Cardiac muscle cell (in vitro differentiated cells and primary cell): ENCODE measurements around the gene TIMM22. TPM values are rescaled to one million over a fixed set of nuclear protein-coding genes. Genes with fewer than 3 reads are reported as not detected.

Experiments
- DNase-seq, 2 donors: peaks; one replicate each; pipeline versions ENCODE4 v3.0.0 to v3.0.0-alpha.2; 2010 to 2017; ENCODE audit warnings: low read depth in 1 of 2, low spot score in 1 of 2
- H3K27ac ChIP-seq: fragments of 200-600 bp; sonication (generic); 2 replicates; pipeline ENCODE4 v1.5.1; 2016
- H3K27me3 ChIP-seq: fragments of 200-600 bp; sonication (generic); 2 replicates; pipeline ENCODE4 v1.6.0; 2016; ENCODE audit warnings: control low read depth
- H3K36me3 ChIP-seq: fragments of 200-600 bp; sonication (generic); 2 replicates; pipeline ENCODE4 v1.5.1; 2016; ENCODE audit warnings: control low read depth
- H3K4me1 ChIP-seq: fragments of 200-600 bp; sonication (generic); 2 replicates; pipeline ENCODE4 v1.8.1; 2017; ENCODE audit warnings: low read depth, mild to moderate bottlenecking, mixed run types
- H3K4me3 ChIP-seq: fragments of 200-600 bp; sonication (generic); 2 replicates; pipeline ENCODE4 v1.5.1; 2016; ENCODE audit warnings: mild to moderate bottlenecking
- H3K9me3 ChIP-seq: fragments of 200-600 bp; sonication (generic); 2 replicates; pipeline ENCODE4 v1.5.1; 2017; ENCODE audit warnings: low read depth, mild to moderate bottlenecking, control low read depth
- CTCF ChIP-seq: IDR thresholded peaks from 2 replicates; pipeline ENCODE4 v1.5.1; 2012; ENCODE audit warnings: low read depth, mild to moderate bottlenecking, low read length
- polyA plus RNA-seq: library from polyadenylated mRNA; unstranded; fragments of >200 nt; fragmentation: Nextera tagmentation; extraction: Ambion mirVana; gene quantifications from 2 replicates; pipeline ENCODE4 v1.2.1, GENCODE V29; 2016
- total RNA-seq: library from RNA; depleted of rRNA; stranded (reverse); fragments of >200 nt; gene quantifications from 2 replicates; pipeline ENCODE4 v1.2.3, GENCODE V29; 2016

The TIMM22 gene
- total and polyA plus RNA-seq, 2 experiments from 2014 or later: 28.4 to 33.1 TPM

GRCh38 chr17:1032391-1032790, 35.5 kb downstream of the TIMM22 start:
- H3K27me3 ChIP-seq: peaks cover 13% of the 10 kb centered on the region
- H3K4me1 ChIP-seq: peaks cover 12% of the 10 kb centered on the region
- DNase-seq: no peak
- no peaks in the 10 kb centered on the region for H3K9me3 ChIP-seq
- no peak overlapping the region for H3K27ac ChIP-seq
- TF ChIP-seq CTCF: no peak
- no peak overlapping the region for H3K4me3 ChIP-seq
- H3K36me3 ChIP-seq: no peaks in the 10 kb centered on the region

DNA sequence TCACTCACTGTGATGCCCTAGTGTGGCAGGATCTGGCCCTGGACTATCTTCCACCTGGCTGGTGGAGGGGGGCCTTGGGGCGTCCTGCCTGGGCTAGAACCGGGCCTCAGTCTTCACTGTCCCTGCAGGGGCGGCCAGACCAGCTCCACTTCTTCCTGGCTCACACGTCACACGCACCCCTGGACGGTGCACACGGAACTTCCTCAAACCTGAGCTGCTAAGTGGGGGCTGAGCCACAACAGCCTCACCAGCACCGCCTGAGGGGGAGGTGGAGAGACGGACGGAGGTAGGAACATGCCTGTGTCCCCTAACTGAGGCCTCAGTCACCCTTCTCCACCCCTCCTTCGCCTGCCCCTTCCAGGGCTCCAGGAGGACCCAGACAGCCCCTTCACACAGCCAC, 36.6 kb downstream of the TIMM22 start:
- H3K27ac ChIP-seq: no peak overlapping the region
- TF ChIP-seq CTCF: no peak
- DNase-seq: no peak
- H3K36me3 ChIP-seq: no peaks in the 10 kb centered on the region
- peaks cover 13% of the 10 kb centered on the region for H3K27me3 ChIP-seq
- H3K9me3 ChIP-seq: no peaks in the 10 kb centered on the region
- no peak overlapping the region for H3K4me3 ChIP-seq
- H3K4me1 ChIP-seq: peaks cover 12% of the 10 kb centered on the region

DNA sequence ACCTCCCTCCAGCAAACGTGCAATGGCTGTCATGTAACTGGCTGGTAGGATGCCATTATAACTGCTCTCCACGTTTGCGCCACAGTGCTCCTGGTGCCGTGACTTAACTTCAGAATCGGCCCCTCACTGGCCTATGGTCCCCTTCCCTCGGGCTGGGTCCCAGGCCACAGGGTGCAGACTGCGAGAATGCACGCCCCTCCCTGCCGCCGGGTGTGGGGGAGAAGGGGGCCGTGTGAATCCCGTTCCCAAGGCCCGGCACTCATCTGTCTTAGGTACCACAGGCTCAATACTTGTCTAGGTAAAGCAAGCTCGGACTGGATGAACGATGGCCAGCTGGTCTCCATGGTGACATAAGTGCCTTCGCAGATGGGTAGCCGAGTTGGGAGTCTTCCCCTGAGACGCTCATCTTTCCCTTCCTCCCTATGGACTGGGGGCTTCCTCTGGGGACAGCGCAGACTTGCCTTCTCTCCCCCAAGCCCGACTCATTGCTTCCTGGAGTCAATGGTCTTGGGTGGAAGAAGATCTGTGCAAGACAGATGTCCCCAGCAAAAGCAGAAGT, 37.8 kb downstream of the TIMM22 start:
- no peak overlapping the region for H3K27ac ChIP-seq
- no peaks in the 10 kb centered on the region for H3K36me3 ChIP-seq
- TF ChIP-seq CTCF: no peak
- peaks cover 13% of the 10 kb centered on the region for H3K27me3 ChIP-seq
- no peak for DNase-seq
- no peak overlapping the region for H3K4me3 ChIP-seq
- no peaks in the 10 kb centered on the region for H3K9me3 ChIP-seq
- peaks cover 12% of the 10 kb centered on the region for H3K4me1 ChIP-seq

DNA sequence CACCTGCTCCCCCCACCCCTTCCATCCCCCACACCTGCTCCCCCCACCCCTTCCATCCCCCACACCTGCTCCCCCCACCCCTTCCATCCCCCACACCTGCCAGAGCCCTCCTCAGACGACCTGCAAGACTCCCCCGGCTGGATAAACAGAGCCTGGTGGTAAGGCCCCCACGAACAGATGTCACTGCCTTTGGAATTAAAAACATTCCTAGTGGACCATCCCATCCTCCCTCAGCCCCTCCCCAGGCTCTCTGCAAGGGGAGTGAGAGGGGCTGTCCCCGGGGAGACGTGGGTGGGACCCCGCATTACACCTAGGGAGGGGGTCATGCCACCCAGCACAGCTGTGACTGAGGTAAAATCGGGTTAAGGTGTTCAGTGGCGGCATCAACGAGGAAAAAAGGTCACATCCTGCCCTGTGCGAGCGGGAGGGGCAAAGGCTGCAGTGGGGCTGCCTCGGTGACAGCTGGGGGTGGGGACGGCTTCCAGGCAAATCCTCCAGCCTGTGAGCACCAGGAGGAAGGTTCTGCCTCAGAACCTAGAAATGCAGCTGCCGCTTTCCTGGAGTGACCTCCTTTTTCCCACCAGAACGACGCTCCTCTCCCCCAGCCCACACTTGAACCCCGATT, 38.7 kb downstream of the TIMM22 start:
- Histone ChIP-seq H3K27ac (peak overlapping the region; percentile 6), H3K4me1 (peaks cover 12% of the 10 kb centered on the region)

GRCh38 chr17:1036171-1036844, 39.4 kb downstream of the TIMM22 start:
- Histone ChIP-seq H3K4me1 (peaks cover 12% of the 10 kb centered on the region), H3K27ac (peak overlapping the region; percentile 6), H3K36me3 (no peaks in the 10 kb centered on the region), H3K27me3 (peaks cover 12% of the 10 kb centered on the region), H3K4me3 (no peak overlapping the region), H3K9me3 (no peaks in the 10 kb centered on the region)
- TF ChIP-seq CTCF: no peak
- DNase-seq: no peak

More for the DNA sequence above, 38.7 kb downstream of the TIMM22 start:
- Histone ChIP-seq H3K4me3 (no peak overlapping the region), H3K27me3 (peaks cover 13% of the 10 kb centered on the region), H3K36me3 (no peaks in the 10 kb centered on the region), H3K9me3 (no peaks in the 10 kb centered on the region)
- no peak for TF ChIP-seq CTCF
- no peak for DNase-seq
